ENCODE data around the gene RICTOR.
"Not testable (repeated sequence)": the region's sequence is repeated elsewhere in the genome, so short reads cannot be mapped to it uniquely, and the experiment has no call there.

RICTOR gene

DNA sequence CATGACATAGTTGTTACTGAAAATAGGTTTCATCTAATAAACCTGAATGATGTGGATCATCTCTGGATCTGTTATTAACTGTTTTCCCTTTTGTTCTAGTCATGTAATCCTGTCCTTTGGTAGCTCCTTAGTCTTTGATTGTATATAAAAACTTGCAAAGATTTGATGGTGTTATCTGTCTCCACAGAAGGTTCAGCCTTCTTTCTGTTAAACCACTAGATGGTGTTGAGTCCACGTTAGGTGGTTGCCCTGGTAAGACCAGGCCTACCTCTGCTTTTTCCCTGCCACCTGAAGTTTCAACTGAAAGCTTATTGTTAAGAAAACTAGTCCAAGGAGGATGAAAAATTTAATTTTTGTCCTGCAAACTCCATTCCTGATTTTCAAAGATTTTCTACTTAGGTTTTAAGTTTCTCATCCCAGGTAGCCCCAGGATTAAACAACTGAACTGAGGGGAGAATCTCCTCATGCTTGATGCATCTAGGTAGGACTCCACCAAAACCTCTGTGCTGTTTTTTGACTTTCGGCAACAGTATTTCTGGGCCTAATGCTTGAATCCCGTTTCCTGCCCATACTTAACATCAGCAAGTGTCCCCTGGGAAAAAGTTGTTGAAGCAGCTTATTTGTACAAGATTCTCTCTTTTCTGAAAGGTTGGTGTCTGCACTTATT, 68.5 kb downstream of the RICTOR start:
- DNase-seq (ENCODE audit: low read depth), result no peak
- no peak overlapping the region for H3K4me3 ChIP-seq (ENCODE audit: low read depth, low read length)
- TF ChIP-seq CTCF (IDR thresholded peaks at IDR 0.05; ENCODE audit: control insufficient read depth, extremely low read depth, insufficient read depth), result peak; percentile 60

DNA sequence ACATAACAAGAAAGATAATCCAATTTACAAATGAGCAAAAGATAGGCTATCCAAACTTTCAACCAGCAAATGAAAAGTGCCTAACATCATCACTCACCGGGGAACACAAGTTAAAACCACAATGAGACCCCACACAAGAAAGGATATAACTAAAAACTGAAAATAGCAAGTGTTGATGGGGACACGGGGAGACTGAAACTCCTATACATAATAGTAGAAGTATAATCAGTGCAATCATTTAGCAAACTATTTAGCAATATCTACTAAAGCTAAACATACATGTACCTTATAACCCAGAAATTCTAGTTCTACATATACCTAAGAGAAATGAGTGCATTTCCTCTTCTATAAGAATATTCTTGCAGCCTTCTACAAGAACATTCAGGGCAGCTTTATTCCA, 72.5 kb downstream of the RICTOR start:
- TF ChIP-seq CTCF (IDR thresholded peaks at IDR 0.05; ENCODE audit: control insufficient read depth, extremely low read depth, insufficient read depth), result no peak
- no peak overlapping the region for H3K4me3 ChIP-seq (ENCODE audit: low read depth, low read length)
- no peak for DNase-seq (ENCODE audit: low read depth)

DNA sequence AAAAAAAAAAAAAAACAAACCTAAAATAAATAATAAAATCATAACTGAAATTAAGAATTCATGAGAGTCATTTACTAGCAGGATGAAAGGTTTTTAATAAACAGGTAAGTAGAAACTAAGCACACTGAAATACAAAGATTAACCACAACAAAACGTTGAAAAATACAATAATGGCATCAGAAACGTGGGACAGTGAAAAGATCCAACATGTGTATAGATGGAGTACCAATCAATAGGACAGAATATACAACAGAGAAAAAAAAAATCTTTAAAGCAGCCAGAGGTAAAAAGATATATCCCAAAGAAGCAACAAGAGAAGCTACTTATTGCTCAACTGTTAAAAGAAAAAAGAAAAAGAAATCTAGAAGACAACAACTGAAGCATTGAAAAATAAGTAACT, 75.2 kb downstream of the RICTOR start:
- DNase-seq (ENCODE audit: low read depth), result no peak

DNA sequence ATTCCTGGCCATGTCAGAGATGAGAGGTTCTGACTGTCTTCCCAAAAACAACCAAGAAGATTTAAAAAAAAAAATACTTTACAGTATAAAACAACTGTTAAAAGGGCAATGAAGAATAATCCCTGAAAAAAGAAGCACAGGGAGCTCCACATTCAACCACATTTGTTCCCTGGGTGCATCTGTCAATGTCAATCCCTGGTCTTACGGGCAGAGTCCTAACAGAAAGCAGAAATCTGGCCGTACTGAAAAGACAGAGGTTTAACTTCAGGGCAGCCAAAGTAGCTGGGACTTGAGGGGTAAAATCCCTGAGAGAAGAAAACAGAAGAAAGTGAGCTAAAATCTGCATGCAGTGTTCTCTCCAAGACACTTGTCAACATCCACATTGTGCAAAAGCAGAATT, 76.6 kb downstream of the RICTOR start:
- DNase-seq (ENCODE audit: low read depth), result no peak
- no peak overlapping the region for H3K4me3 ChIP-seq (ENCODE audit: low read depth, low read length)
- no peak for TF ChIP-seq CTCF (IDR thresholded peaks at IDR 0.05; ENCODE audit: control insufficient read depth, extremely low read depth, insufficient read depth)

More for the DNA sequence above, 75.2 kb downstream of the RICTOR start:
- H3K4me3 ChIP-seq (ENCODE audit: low read depth, low read length), result no peak overlapping the region
- TF ChIP-seq CTCF (IDR thresholded peaks at IDR 0.05; ENCODE audit: control insufficient read depth, extremely low read depth, insufficient read depth), result no peak

DNA sequence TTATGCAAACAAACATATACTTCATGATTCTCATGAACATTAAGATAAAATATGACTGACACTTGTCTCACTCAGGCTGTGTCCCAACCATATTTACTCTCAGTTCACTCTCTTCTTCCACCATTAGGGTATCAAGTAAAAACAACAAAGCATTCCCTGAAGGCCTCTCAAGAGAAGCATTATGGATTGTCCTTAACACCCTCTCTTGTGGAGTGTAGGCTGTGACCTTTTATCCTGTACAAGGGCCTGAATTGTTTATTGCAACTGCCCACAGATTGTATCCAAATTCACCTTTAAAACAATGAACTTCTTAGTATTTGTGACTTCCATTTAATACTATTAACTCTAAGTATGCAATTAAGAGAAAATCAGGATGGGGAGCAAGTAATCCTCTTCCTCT, 78.1 kb downstream of the RICTOR start:
- no peak for TF ChIP-seq CTCF (IDR thresholded peaks at IDR 0.05; ENCODE audit: control insufficient read depth, extremely low read depth, insufficient read depth)
- DNase-seq (ENCODE audit: low read depth), result no peak

DNA sequence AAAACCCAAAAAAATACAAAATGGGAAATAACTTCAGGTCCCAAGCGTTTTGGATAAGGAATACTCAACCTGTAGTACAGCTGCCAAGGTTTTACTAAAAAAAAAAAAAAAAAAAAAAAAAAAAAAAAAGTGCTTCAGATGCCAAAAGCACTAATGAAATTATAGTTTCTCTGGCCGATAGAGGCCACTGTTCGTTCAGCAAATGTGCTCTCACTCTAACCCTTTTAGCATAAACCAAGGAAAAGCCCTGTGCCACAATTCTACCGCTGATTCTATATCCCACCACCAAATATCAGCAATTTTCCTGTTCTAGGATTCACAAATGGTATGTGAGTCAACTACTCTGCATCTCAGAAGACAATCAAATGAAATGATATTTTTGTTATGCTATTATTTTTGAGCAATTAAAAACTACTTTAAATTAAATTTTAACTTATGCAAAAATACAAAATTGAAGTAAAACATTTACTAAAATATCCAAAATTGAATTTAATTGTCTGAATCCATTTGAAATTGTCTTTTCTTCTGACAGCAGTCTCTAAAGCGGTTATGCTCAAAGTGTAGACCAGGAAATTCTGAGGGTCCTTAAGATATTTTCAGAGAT, 79.8 kb downstream of the RICTOR start:
- TF ChIP-seq CTCF (IDR thresholded peaks at IDR 0.05; ENCODE audit: control insufficient read depth, extremely low read depth, insufficient read depth), result peak; percentile 68
- DNase-seq (ENCODE audit: low read depth), result peak; percentile 42
- H3K4me3 ChIP-seq (ENCODE audit: low read depth, low read length), result no peak overlapping the region

More for the DNA sequence above, 78.1 kb downstream of the RICTOR start:
- no peak overlapping the region for H3K4me3 ChIP-seq (ENCODE audit: low read depth, low read length)

DNA sequence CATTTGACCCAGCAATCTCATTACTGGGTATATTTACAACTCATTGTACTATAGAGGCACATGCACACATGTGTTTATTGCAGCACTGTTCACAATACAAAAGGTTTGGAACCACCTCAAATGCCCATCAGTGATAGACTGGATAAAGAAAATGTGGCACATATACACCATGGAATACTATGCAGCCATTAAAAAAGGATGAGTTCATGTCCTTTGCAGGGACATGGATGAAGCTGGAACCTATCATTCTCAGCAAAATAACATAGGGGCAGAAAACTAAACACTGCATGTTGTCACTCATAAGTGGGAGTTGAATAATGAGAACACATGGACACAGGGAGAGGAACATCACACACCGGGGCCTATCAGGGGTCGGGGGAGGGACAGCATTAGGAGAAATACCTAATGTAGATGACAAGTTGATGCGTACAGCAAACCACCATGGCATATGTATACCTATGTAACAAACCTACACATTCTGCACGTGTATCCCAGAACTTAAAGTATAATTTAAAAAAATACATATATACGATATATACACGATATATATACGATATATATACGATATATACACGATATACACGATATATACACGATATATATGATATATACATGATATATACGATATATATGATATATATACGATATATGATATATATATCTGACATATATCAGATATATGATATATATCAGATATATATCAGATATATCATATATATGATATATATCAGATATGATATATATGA, 84.1 kb downstream of the RICTOR start:
- not testable (repeated sequence) for H3K4me3 ChIP-seq (ENCODE audit: low read depth, low read length); DNase-seq (ENCODE audit: low read depth)

All from LNCaP clone FGC (cell line).